ENCODE results near the gene ASTN2.

DNA sequence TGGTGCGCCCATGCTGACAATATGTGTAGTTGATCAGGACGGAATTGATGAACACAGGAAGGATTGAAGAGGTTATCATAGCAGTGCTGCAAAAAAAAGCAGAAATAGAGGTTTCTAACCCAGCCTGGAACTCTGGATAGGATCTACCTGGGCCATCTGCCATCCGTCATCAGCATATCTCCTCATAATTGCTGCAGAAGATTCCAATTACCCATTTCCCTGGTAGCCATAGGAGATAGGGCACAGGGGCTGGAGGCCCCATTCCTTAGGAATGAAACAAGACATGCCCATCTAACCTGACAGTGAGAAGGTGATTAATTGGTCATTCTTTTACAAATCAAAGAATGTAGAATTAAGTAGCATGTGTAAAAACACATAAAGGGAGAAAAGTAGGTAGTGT, 788.1 kb downstream of the ASTN2 start:
- TF ChIP-seq, protein P1, sequence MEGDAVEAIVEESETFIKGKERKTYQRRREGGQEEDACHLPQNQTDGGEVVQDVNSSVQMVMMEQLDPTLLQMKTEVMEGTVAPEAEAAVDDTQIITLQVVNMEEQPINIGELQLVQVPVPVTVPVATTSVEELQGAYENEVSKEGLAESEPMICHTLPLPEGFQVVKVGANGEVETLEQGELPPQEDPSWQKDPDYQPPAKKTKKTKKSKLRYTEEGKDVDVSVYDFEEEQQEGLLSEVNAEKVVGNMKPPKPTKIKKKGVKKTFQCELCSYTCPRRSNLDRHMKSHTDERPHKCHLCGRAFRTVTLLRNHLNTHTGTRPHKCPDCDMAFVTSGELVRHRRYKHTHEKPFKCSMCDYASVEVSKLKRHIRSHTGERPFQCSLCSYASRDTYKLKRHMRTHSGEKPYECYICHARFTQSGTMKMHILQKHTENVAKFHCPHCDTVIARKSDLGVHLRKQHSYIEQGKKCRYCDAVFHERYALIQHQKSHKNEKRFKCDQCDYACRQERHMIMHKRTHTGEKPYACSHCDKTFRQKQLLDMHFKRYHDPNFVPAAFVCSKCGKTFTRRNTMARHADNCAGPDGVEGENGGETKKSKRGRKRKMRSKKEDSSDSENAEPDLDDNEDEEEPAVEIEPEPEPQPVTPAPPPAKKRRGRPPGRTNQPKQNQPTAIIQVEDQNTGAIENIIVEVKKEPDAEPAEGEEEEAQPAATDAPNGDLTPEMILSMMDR (IDR thresholded peaks at IDR 0.05) = no peak
- no peak for TF ChIP-seq POLR2A (IDR thresholded peaks at IDR 0.05)

Data from testis (tissue), 2 donors.